GM21390 (cell line): Measurements from ENCODE around the gene OR5H14.
"Not testable (repeated sequence)": the region's sequence is repeated elsewhere in the genome, so short reads cannot be mapped to it uniquely, and the experiment has no call there.

ENCODE experiments used
- ATAC-seq: cut with Tn5 transposase; IDR thresholded peaks from one replicate; pipeline ENCODE4 v1.9.1; 2021; ENCODE audit not compliant: unreplicated experiment

OR5H14 gene

DNA sequence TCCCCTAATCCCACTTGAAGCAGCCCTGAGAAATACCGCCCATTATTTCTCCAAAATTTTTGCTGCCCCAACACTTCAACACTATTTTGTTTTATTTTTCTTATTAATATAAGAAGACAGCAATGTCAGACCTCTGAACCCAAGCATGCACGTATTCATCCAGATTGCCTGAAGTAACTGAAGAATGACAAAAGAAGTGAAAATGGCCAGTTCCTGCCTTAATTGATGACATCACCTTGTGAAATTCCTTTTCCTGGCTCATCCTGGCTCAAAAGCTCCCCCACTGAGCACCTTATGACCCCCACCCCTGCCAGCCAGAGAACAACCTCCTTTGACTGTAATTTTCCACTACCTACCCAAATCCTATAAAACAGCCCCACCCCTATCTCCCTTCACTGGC, 49.0 kb downstream of the OR5H14 start:
- not testable (repeated sequence) for ATAC-seq

DNA sequence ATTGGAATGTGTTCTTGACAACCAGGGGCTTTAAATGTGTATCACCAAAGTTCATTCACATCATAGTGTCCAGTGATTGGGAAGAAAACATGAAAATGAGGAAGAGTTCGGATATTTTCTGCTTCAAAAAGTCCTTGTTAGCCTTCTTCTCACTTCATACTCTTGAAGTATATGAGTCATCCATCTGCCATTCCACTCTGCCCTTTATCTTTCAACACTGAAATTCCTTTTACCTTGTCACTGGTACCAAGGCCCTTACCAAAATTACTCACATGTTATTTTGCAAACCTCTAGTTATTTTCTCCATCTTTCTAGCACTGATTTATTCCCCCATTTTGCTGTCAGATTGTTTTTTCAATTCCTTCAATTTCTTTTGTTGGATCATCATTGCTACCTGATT, 51.7 kb downstream of the OR5H14 start:
- ATAC-seq = no peak
